ENCODE data around the gene PGAP2.

- TF ChIP-seq CTCF (conservative IDR thresholded peaks at IDR 0.05) (no peak), EZH2 (IDR thresholded peaks at IDR 0.05; ENCODE audit: low read depth) (no peak)
These were observed 8.9 kb downstream of the PGAP2 start for GRCh38 chr11:3817181-3817800.

All from PC-9 (cell line).